Muscle of leg (tissue), 11 donors: ENCODE measurements around the gene DOCK2. TPM values are rescaled to one million over a fixed set of nuclear protein-coding genes. Genes with fewer than 3 reads are reported as not detected.

ENCODE experiments used
- DNase-seq: peaks from one replicate; pipeline ENCODE4 v3.0.0; 2013
- H3K27ac ChIP-seq: one replicate; pipeline ENCODE4 v1.5.1; 2013; ENCODE audit warnings: mild to moderate bottlenecking, low read length, control low read depth
- H3K27me3 ChIP-seq: one replicate; pipeline ENCODE4 v1.6.1; 2013; ENCODE audit warnings: low read length; ENCODE audit not compliant: control insufficient read depth, insufficient read depth
- H3K36me3 ChIP-seq: one replicate; pipeline ENCODE4 v1.6.1; 2013; ENCODE audit warnings: low read length; ENCODE audit not compliant: control insufficient read depth, insufficient read depth
- H3K4me1 ChIP-seq: one replicate; pipeline ENCODE4 v1.6.1; 2013; ENCODE audit warnings: low read length; ENCODE audit not compliant: control insufficient read depth, insufficient read depth
- H3K4me3 ChIP-seq: one replicate; pipeline ENCODE4 v1.5.1; 2013; ENCODE audit warnings: low read length, control low read depth
- H3K9me3 ChIP-seq: replicated peaks from 2 replicates; pipeline ENCODE4 v1.6.1; 2013; ENCODE audit warnings: low read depth, low read length; ENCODE audit not compliant: control insufficient read depth
- WGBS: methylation state at CpG from one replicate; pipeline ENCODE4 v1.1.5; 2013; ENCODE audit warnings: missing lambda C conversion rate; ENCODE audit not compliant: insufficient coverage; 5-methylcytosine and 5-hydroxymethylcytosine counted together
- polyA plus RNA-seq, 8 donors: library from polyadenylated mRNA; unstranded; fragments of 120-200 nt; gene quantifications; one replicate each; pipeline versions ENCODE4 v1.2.1 to v1.2.3, GENCODE V29; 2013; ENCODE audit warnings: inconsistent platforms in 1 of 8, low replicate concordance in 1 of 8; ENCODE audit not compliant: insufficient read length in 8 of 8, insufficient read depth in 1 of 8
- total RNA-seq: library from RNA; stranded (reverse); fragments of 120-200 nt; gene quantifications from one replicate; pipeline ENCODE4 v1.2.4, GENCODE V29; 2013

The DOCK2 gene
- total and polyA plus RNA-seq, 9 donors: 3.4 to 4.5 (median 3.8) TPM

- Histone ChIP-seq H3K9me3 (no peaks in the 10 kb centered on the region), H3K27me3 (no peaks in the 10 kb centered on the region), H3K36me3 (no peaks in the 10 kb centered on the region), H3K4me3 (no peak overlapping the region), H3K27ac (no peak overlapping the region), H3K4me1 (no peaks in the 10 kb centered on the region)
- no peak for DNase-seq
- 82% methylated on average over 3 of the region's 5 CpGs for WGBS
Observed at GRCh38 chr5:169881702-169882303, 244.7 kb downstream of the DOCK2 start.

- Histone ChIP-seq H3K27me3 (no peaks in the 10 kb centered on the region), H3K27ac (no peak overlapping the region), H3K4me3 (no peak overlapping the region), H3K36me3 (no peaks in the 10 kb centered on the region), H3K4me1 (no peaks in the 10 kb centered on the region), H3K9me3 (no peaks in the 10 kb centered on the region)
- WGBS: no CpG with 5 or more reads among the region's 2 CpGs
- DNase-seq: no peak
Observed at GRCh38 chr5:169886033-169886432, 249.0 kb downstream of the DOCK2 start.

GRCh38 chr5:169886677-169887076 is 249.6 kb downstream of the DOCK2 start:
- no CpG with 5 or more reads among the region's 4 CpGs for WGBS
- H3K4me1 ChIP-seq: no peaks in the 10 kb centered on the region
- H3K9me3 ChIP-seq: no peaks in the 10 kb centered on the region
- no peaks in the 10 kb centered on the region for H3K36me3 ChIP-seq
- no peak overlapping the region for H3K27ac ChIP-seq
- DNase-seq: no peak
- no peak overlapping the region for H3K4me3 ChIP-seq
- no peaks in the 10 kb centered on the region for H3K27me3 ChIP-seq

- no peak for DNase-seq
- Histone ChIP-seq H3K9me3 (no peaks in the 10 kb centered on the region), H3K36me3 (no peaks in the 10 kb centered on the region), H3K27ac (no peak overlapping the region), H3K4me3 (no peak overlapping the region), H3K4me1 (no peaks in the 10 kb centered on the region), H3K27me3 (no peaks in the 10 kb centered on the region)
- WGBS: no CpG with 5 or more reads among the region's 4 CpGs
Observed at GRCh38 chr5:169889572-169889971, 252.5 kb downstream of the DOCK2 start.

- Histone ChIP-seq H3K9me3 (no peaks in the 10 kb centered on the region), H3K27ac (no peak overlapping the region), H3K27me3 (no peaks in the 10 kb centered on the region), H3K36me3 (no peaks in the 10 kb centered on the region), H3K4me3 (no peak overlapping the region), H3K4me1 (peaks cover 3% of the 10 kb centered on the region)
- no peak for DNase-seq
Observed at GRCh38 chr5:169893010-169893409, 255.9 kb downstream of the DOCK2 start.

GRCh38 chr5:169893571-169893970 is 256.5 kb downstream of the DOCK2 start:
- Histone ChIP-seq H3K36me3 (no peaks in the 10 kb centered on the region), H3K4me3 (no peak overlapping the region), H3K27ac (no peak overlapping the region), H3K9me3 (no peaks in the 10 kb centered on the region), H3K4me1 (peaks cover 3% of the 10 kb centered on the region), H3K27me3 (peaks cover 2% of the 10 kb centered on the region)
- DNase-seq: no peak
- no CpG with 5 or more reads among the region's 2 CpGs for WGBS

GRCh38 chr5:169895926-169896325 is 258.9 kb downstream of the DOCK2 start:
- Histone ChIP-seq H3K4me1 (peaks cover 3% of the 10 kb centered on the region), H3K4me3 (no peak overlapping the region), H3K36me3 (no peaks in the 10 kb centered on the region), H3K27ac (no peak overlapping the region), H3K27me3 (peaks cover 2% of the 10 kb centered on the region), H3K9me3 (no peaks in the 10 kb centered on the region)
- DNase-seq: peak; percentile 35
- WGBS: 33% methylated on average over 1 of the region's 7 CpGs

- no peak overlapping the region for H3K27ac ChIP-seq
Observed at GRCh38 chr5:169897481-169897880, 260.4 kb downstream of the DOCK2 start.

GRCh38 chr5:169901896-169902295 is 264.8 kb downstream of the DOCK2 start:
- DNase-seq: no peak
- no CpG with 5 or more reads among the region's 2 CpGs for WGBS
- no peak overlapping the region for H3K4me3 ChIP-seq
- no peak overlapping the region for H3K27ac ChIP-seq
- no peaks in the 10 kb centered on the region for H3K36me3 ChIP-seq
- peaks cover 2% of the 10 kb centered on the region for H3K27me3 ChIP-seq
- H3K4me1 ChIP-seq: peaks cover 6% of the 10 kb centered on the region
- no peaks in the 10 kb centered on the region for H3K9me3 ChIP-seq

More at GRCh38 chr5:169897481-169897880, 260.4 kb downstream of the DOCK2 start:
- peaks cover 2% of the 10 kb centered on the region for H3K27me3 ChIP-seq
- WGBS: no CpG with 5 or more reads among the region's 4 CpGs
- H3K9me3 ChIP-seq: no peaks in the 10 kb centered on the region
- peaks cover 3% of the 10 kb centered on the region for H3K4me1 ChIP-seq
- H3K4me3 ChIP-seq: no peak overlapping the region
- no peaks in the 10 kb centered on the region for H3K36me3 ChIP-seq
- no peak for DNase-seq

GRCh38 chr5:169904059-169904458 is 267.0 kb downstream of the DOCK2 start:
- no peak overlapping the region for H3K27ac ChIP-seq
- no peaks in the 10 kb centered on the region for H3K27me3 ChIP-seq
- no peak overlapping the region for H3K4me3 ChIP-seq
- WGBS: 67% methylated on average over 1 of the region's 2 CpGs
- H3K4me1 ChIP-seq: peaks cover 6% of the 10 kb centered on the region
- peak; percentile 76 for DNase-seq
- H3K9me3 ChIP-seq: no peaks in the 10 kb centered on the region
- H3K36me3 ChIP-seq: no peaks in the 10 kb centered on the region

- Histone ChIP-seq H3K27ac (no peak overlapping the region), H3K4me1 (peaks cover 6% of the 10 kb centered on the region), H3K4me3 (no peak overlapping the region), H3K27me3 (no peaks in the 10 kb centered on the region), H3K36me3 (no peaks in the 10 kb centered on the region), H3K9me3 (no peaks in the 10 kb centered on the region)
- WGBS: no CpG with 5 or more reads among the region's 5 CpGs
- peak; percentile 25 for DNase-seq
Observed at GRCh38 chr5:169904508-169904907, 267.4 kb downstream of the DOCK2 start.
